C4-2B (cell line): ENCODE data around the gene MBD1.
"Not testable (repeated sequence)": the region's sequence is repeated elsewhere in the genome, so short reads cannot be mapped to it uniquely, and the experiment has no call there.

Experiments used
- H3K27ac ChIP-seq: fragments of 450-650 bp; 2 replicates; pipeline ENCODE4 v1.5.1; 2017
- ZFX ChIP-seq: fragments of 450-650 bp; IDR thresholded peaks from 2 replicates; pipeline ENCODE4 v1.6.1; 2017
- TF ChIP-seq, protein P1 (sequence below): fragments of 450-650 bp; conservative IDR thresholded peaks from 2 replicates; pipeline ENCODE4 v1.5.1; 2017; ENCODE audit warnings: mild to moderate bottlenecking

The MBD1 gene

DNA sequence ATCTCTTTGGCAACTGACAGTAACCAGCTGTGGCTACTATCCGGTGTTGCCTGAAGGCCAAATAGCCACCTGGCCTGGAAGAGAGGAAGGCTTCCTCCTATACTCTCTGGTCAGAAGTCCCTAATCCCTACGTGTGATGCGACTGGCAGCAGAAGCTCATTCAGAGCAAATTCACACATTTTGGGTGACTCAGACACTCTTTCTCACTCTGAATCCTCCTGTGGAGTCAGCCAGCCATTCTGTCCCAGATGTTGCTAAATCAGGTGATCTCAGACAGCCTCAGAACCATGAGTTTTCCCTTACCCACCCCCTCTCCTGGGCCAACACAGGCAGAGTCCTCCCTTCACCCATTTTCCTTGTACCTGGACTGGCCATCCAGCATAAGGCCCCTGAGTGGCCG, 49.7 kb downstream of the MBD1 start:
- TF ChIP-seq, protein P1, sequence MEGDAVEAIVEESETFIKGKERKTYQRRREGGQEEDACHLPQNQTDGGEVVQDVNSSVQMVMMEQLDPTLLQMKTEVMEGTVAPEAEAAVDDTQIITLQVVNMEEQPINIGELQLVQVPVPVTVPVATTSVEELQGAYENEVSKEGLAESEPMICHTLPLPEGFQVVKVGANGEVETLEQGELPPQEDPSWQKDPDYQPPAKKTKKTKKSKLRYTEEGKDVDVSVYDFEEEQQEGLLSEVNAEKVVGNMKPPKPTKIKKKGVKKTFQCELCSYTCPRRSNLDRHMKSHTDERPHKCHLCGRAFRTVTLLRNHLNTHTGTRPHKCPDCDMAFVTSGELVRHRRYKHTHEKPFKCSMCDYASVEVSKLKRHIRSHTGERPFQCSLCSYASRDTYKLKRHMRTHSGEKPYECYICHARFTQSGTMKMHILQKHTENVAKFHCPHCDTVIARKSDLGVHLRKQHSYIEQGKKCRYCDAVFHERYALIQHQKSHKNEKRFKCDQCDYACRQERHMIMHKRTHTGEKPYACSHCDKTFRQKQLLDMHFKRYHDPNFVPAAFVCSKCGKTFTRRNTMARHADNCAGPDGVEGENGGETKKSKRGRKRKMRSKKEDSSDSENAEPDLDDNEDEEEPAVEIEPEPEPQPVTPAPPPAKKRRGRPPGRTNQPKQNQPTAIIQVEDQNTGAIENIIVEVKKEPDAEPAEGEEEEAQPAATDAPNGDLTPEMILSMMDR: no peak
- TF ChIP-seq ZFX: no peak

DNA sequence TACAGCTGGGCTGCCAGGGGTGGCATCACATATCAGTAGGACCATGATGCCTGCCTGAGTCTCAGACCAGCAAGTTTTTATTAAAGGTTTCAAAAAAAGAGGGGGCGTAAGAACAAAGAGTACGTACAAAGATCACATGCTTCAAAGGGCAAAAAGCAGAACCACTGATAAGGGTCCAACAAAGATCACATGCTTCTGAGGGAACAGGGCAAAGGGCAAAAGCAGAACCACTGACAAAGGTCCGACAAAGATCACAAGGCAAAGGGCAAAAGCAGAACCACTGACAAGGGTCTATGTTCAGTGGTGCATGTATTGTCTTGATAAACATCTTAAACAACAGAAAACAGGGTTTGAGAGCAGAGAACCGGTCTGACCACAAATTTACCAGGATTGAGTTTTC, 61.1 kb downstream of the MBD1 start:
- H3K27ac ChIP-seq: not testable (repeated sequence)

More for the DNA sequence above, 49.7 kb downstream of the MBD1 start:
- H3K27ac ChIP-seq: no peak overlapping the region
